IMR-90 (cell line): ENCODE data around the gene DTL. TPM values are rescaled to one million over a fixed set of nuclear protein-coding genes. Genes with fewer than 3 reads are reported as not detected.

ENCODE experiments used
- ATAC-seq: fragments of 200-7000 bp; cut with Tn5 transposase; 2 replicates; pipeline ENCODE4 v1.9.1; 2020; ENCODE audit warnings: low read depth, mild to moderate bottlenecking, moderate library complexity
- BruUV-seq: library from RNA; stranded (reverse); fragments of 400-500 nt; replicated peaks from 2 replicates; lab custom pipeline; 2021; lab: Mats Ljungman, UMichigan
- CTCF ChIA-PET: fragments of 300-600 bp; formaldehyde crosslinking; extraction: SDS; loops from one replicate; lab custom pipeline; 2021; ENCODE audit warnings: antibody characterized with exemption; lab: Yijun Ruan, JAX
- POLR2A ChIA-PET: fragments of 300-600 bp; sonication (Branson Sonifier 250); formaldehyde crosslinking; loops from one replicate; lab custom pipeline; 2022; ENCODE audit warnings: antibody characterized with exemption; ENCODE audit not compliant: unreplicated experiment; lab: Charles Lee
- DNase-seq: peaks from one replicate; pipeline ENCODE4 v3.0.0; 2013
- H2AFZ ChIP-seq: replicated peaks from 2 replicates; pipeline ENCODE3; 2013; ENCODE audit warnings: low read length, mild to moderate bottlenecking; ENCODE audit not compliant: poor library complexity
- H2AK5ac ChIP-seq: 2 replicates; pipeline ENCODE4 v1.6.1; 2013; ENCODE audit warnings: low read depth, low read length, inconsistent platforms
- H2AK9ac ChIP-seq: replicated peaks from 2 replicates; pipeline ENCODE3; 2013; ENCODE audit warnings: mild to moderate bottlenecking, low read depth, low read length, moderate library complexity; ENCODE audit not compliant: poor library complexity
- H2BK120ac ChIP-seq: 2 replicates; pipeline ENCODE4 v1.6.1; 2013; ENCODE audit warnings: low read depth, low read length, inconsistent platforms
- H2BK15ac ChIP-seq: 3 replicates; pipeline ENCODE4 v1.6.1; 2013; ENCODE audit warnings: low read depth, low read length, inconsistent platforms
- H2BK20ac ChIP-seq: 2 replicates; pipeline ENCODE4 v1.6.1; 2013; ENCODE audit warnings: low read depth, mild to moderate bottlenecking, inconsistent platforms, low read length, moderate library complexity
- H2BK5ac ChIP-seq: 2 replicates; pipeline ENCODE4 v1.6.1; 2013; ENCODE audit warnings: mild to moderate bottlenecking, low read depth, low read length, inconsistent platforms; ENCODE audit not compliant: poor library complexity, severe bottlenecking
- H3K14ac ChIP-seq: replicated peaks from 2 replicates; pipeline ENCODE4 v1.6.1; 2013; ENCODE audit warnings: low read depth, low read length, inconsistent platforms
- H3K18ac ChIP-seq: 2 replicates; pipeline ENCODE4 v1.6.1; 2013; ENCODE audit warnings: low read depth, low read length, control low read depth
- H3K23ac ChIP-seq: 2 replicates; pipeline ENCODE4 v1.6.1; 2013; ENCODE audit warnings: low read depth, low read length, inconsistent platforms
- H3K27ac ChIP-seq: 2 replicates; pipeline ENCODE4 v1.5.1; 2013; ENCODE audit warnings: mild to moderate bottlenecking, control low read depth, low read length; ENCODE audit not compliant: insufficient read depth
- H3K27me3 ChIP-seq: 2 replicates; pipeline ENCODE4 v1.6.1; 2013; ENCODE audit warnings: low read length; ENCODE audit not compliant: control insufficient read depth, insufficient read depth
- H3K36me3 ChIP-seq: 2 replicates; pipeline ENCODE4 v1.6.1; 2013; ENCODE audit warnings: low read length, mixed read lengths; ENCODE audit not compliant: control insufficient read depth, insufficient read depth
- H3K4ac ChIP-seq: 2 replicates; pipeline ENCODE4 v1.6.1; 2013; ENCODE audit warnings: low read depth, low read length, inconsistent platforms
- H3K4me1 ChIP-seq: 2 replicates; pipeline ENCODE4 v1.6.1; 2013; ENCODE audit warnings: low read length, mixed read lengths; ENCODE audit not compliant: control insufficient read depth, insufficient read depth
- H3K4me2 ChIP-seq: 2 replicates; pipeline ENCODE4 v1.6.1; 2013; ENCODE audit warnings: low read depth, mild to moderate bottlenecking, control low read depth, low read length, moderate library complexity
- H3K4me3 ChIP-seq: 2 replicates; pipeline ENCODE4 v1.5.1; 2013; ENCODE audit warnings: low read depth, mild to moderate bottlenecking, control low read depth, low read length, moderate library complexity; ENCODE audit not compliant: insufficient read depth
- H3K56ac ChIP-seq: 2 replicates; pipeline ENCODE4 v1.6.1; 2013; ENCODE audit warnings: low read length, inconsistent platforms; ENCODE audit not compliant: insufficient read depth; ENCODE audit errors: extremely low read depth
- H3K79me1 ChIP-seq, 2 experiments: 2 replicates each; pipeline ENCODE4 v1.6.1; 2013; ENCODE audit warnings: low read length in 2 of 2, inconsistent platforms in 1 of 2, low read depth in 1 of 2
- H3K9ac ChIP-seq: 2 replicates; pipeline ENCODE4 v1.6.1; 2013; ENCODE audit warnings: low read depth, low read length, control low read depth
- H3K9me1 ChIP-seq: 2 replicates; pipeline ENCODE4 v1.6.1; 2013; ENCODE audit warnings: low read length, inconsistent platforms; ENCODE audit not compliant: insufficient read depth
- H3K9me3 ChIP-seq: 2 replicates; pipeline ENCODE4 v1.6.1; 2013; ENCODE audit warnings: low read length; ENCODE audit not compliant: control insufficient read depth, insufficient read depth
- H4K20me1 ChIP-seq: 2 replicates; pipeline ENCODE4 v1.6.1; 2013; ENCODE audit warnings: low read length, inconsistent platforms; ENCODE audit not compliant: insufficient read depth
- H4K5ac ChIP-seq: 2 replicates; pipeline ENCODE4 v1.6.1; 2013; ENCODE audit warnings: mild to moderate bottlenecking, low read depth, low read length, control low read depth
- H4K8ac ChIP-seq, 2 experiments: 2 replicates each; pipeline ENCODE4 v1.6.1; 2013; ENCODE audit warnings: low read depth in 2 of 2, low read length in 2 of 2, control low read depth in 1 of 2, inconsistent platforms in 1 of 2
- H4K91ac ChIP-seq: 2 replicates; pipeline ENCODE4 v1.6.1; 2013; ENCODE audit warnings: low read depth, low read length, inconsistent platforms; ENCODE audit not compliant: insufficient read depth
- BHLHE40 ChIP-seq: fragments of 150-350 bp; IDR thresholded peaks from 2 replicates; pipeline ENCODE4 v1.6.1; 2016; ENCODE audit warnings: mild to moderate bottlenecking, low read depth, low read length
- CEBPB ChIP-seq: IDR thresholded peaks from 2 replicates; pipeline ENCODE4 v1.6.1; 2012; ENCODE audit warnings: low read depth, low read length, improper control_type of control experiment
- CHD1 ChIP-seq: IDR thresholded peaks from 2 replicates; pipeline ENCODE4 v1.6.1; 2012; ENCODE audit warnings: low read depth, low read length, improper control_type of control experiment
- CTCF ChIP-seq: conservative IDR thresholded peaks from 2 replicates; pipeline ENCODE4 v1.5.1; 2012; ENCODE audit warnings: mild to moderate bottlenecking, low read depth, low read length, improper control_type of control experiment
- ELK1 ChIP-seq: fragments of 150-350 bp; IDR thresholded peaks from 2 replicates; pipeline ENCODE4 v1.6.1; 2016; ENCODE audit warnings: low read depth, mild to moderate bottlenecking, low read length, moderate library complexity, borderline replicate concordance
- whole genome bisulfite sequencing, 2 experiments: methylation state at CpG; one replicate each; pipeline versions ENCODE4 v1.1.5 to v1.1.7; 2013; ENCODE audit warnings: missing lambda C conversion rate in 2 of 2; ENCODE audit not compliant: insufficient read length in 1 of 2; ENCODE audit errors: extremely low coverage in 2 of 2; 5-methylcytosine and 5-hydroxymethylcytosine counted together
- dilution Hi-C: fragments of 300-500 bp; cut with HindIII; formaldehyde crosslinking; loops from one replicate; pipeline ENCODE4 v1.14.3; 2018; ENCODE audit warnings: low sequenced_read_pairs; ENCODE audit not compliant: unreplicated experiment
- in situ Hi-C: fragments of 300-500 bp; cut with MboI; formaldehyde crosslinking; loops from 3 replicates; pipeline ENCODE4 v1.14.3; 2019; ENCODE audit warnings: low sequenced_read_pairs, inconsistent platforms, mixed read lengths
- intact Hi-C: fragments of 100-400 bp; cut with micrococcal nuclease; formaldehyde crosslinking; loops from 2 replicates; pipeline ENCODE4 v1.10.0; 2022
- polyA plus RNA-seq, 3 experiments: library from polyadenylated mRNA; depleted of rRNA; stranded (reverse); fragments of >200 nt; gene quantifications; 2 replicates each; pipeline ENCODE4 v1.2.3, GENCODE V29; 2012; ENCODE audit warnings: low replicate concordance in 1 of 3
- total RNA-seq: library from RNA; depleted of rRNA; stranded (reverse); fragments of >200 nt; gene quantifications from 2 replicates; pipeline ENCODE4 v1.2.3, GENCODE V29; 2012

The DTL gene
- total and polyA plus RNA-seq, 2 of the 4 experiments (the other 2 are of a cell fraction) = 11.8 to 19.9 TPM

GRCh38 chr1:212121779-212122178 lies 86.2 kb downstream of the DTL start:
- no TSS peak for BruUV-seq
- dilution Hi-C loops (no loop called here), intact Hi-C loops (loop anchor here (5.0 kb wide), 1 partner anchor 41 kb away; no protein-coding TSS in a partner anchor), in situ Hi-C loops (no loop called here)
- H3K27ac ChIP-seq = no peak overlapping the region
- H2BK15ac ChIP-seq = no peak overlapping the region
- no peaks in the 10 kb centered on the region for H3K9me3 ChIP-seq
- WGBS, 2 experiments = no CpG with 5 or more reads among the region's 2 CpGs
- no peak overlapping the region for H4K5ac ChIP-seq
- H3K27me3 ChIP-seq = no peaks in the 10 kb centered on the region
- H2AK5ac ChIP-seq = no peak overlapping the region
- H4K20me1 ChIP-seq = no peaks in the 10 kb centered on the region
- H4K91ac ChIP-seq = no peak overlapping the region
- H3K79me1 ChIP-seq = no peaks in the 10 kb centered on the region
- no peak overlapping the region for H2AFZ ChIP-seq
- H3K36me3 ChIP-seq = no peaks in the 10 kb centered on the region
- no peak overlapping the region for H2BK5ac ChIP-seq
- ATAC-seq = no peak
- H3K9ac ChIP-seq = no peak overlapping the region
- no peaks in the 10 kb centered on the region for H3K4me1 ChIP-seq
- POLR2A ChIA-PET = no interaction called here
- no peak overlapping the region for H2BK20ac ChIP-seq
- no peak overlapping the region for H3K23ac ChIP-seq
- H3K18ac ChIP-seq = no peak overlapping the region
- no peak overlapping the region for H3K4me2 ChIP-seq
- no peak overlapping the region for H2BK120ac ChIP-seq
- H3K56ac ChIP-seq = no peak overlapping the region
- no peak overlapping the region for H3K4me3 ChIP-seq
- no peak overlapping the region for H3K4ac ChIP-seq
- DNase-seq = no peak
- no peak overlapping the region for H4K8ac ChIP-seq
- H3K14ac ChIP-seq = no peak overlapping the region
- H3K9me1 ChIP-seq = no peaks in the 10 kb centered on the region; the same call in 1 of the 2 replicates
- CTCF ChIA-PET = interaction anchor here (0.7 kb wide), 1 partner anchor 241 kb away, joined by 3 read pairs; no protein-coding TSS in a partner anchor
- TF ChIP-seq CHD1 (no peak), CEBPB (no peak), BHLHE40 (no peak), CTCF (no peak), ELK1 (no peak)
- no peak overlapping the region for H2AK9ac ChIP-seq
